HepG2 (cell line): ENCODE measurements around the gene PARN. TPM values are rescaled to one million over a fixed set of nuclear protein-coding genes. Genes with fewer than 3 reads are reported as not detected.

Source experiments
- EP300 ChIP-seq, 3 experiments: sonication (generic) in 1 of 3; formaldehyde crosslinking in 1 of 3; IDR thresholded peaks; 2 replicates each; pipeline versions ENCODE4 v1.5.1 to v1.6.1; 2011 to 2020; ENCODE audit warnings: low read depth in 2 of 3, low read length in 2 of 3, borderline replicate concordance in 1 of 3, improper control_type of control experiment in 1 of 3, mild to moderate bottlenecking in 1 of 3, missing genetic modification reagents in 1 of 3, moderate library complexity in 1 of 3
- GATAD2A ChIP-seq: IDR thresholded peaks from 2 replicates; pipeline ENCODE4 v1.6.1; 2016
- KAT7 ChIP-seq: IDR thresholded peaks from 2 replicates; pipeline ENCODE4 v1.6.1; 2018; ENCODE audit warnings: borderline replicate concordance, missing compliant biosample characterization
- NAIF1 ChIP-seq: sonication (generic); formaldehyde crosslinking; IDR thresholded peaks from 2 replicates; pipeline ENCODE4 v1.5.0; 2020; ENCODE audit warnings: mild to moderate bottlenecking, missing genetic modification reagents, borderline replicate concordance
- RAD21 ChIP-seq: fragments of 450-650 bp; formaldehyde crosslinking; IDR thresholded peaks from 2 replicates; pipeline ENCODE4 v1.5.0; 2020; ENCODE audit warnings: mild to moderate bottlenecking
- YEATS2 ChIP-seq: sonication (generic); formaldehyde crosslinking; IDR thresholded peaks from 2 replicates; pipeline ENCODE4 v1.4.0; 2020; ENCODE audit warnings: missing genetic modification reagents, borderline replicate concordance
- ZBTB38 ChIP-seq: sonication (generic); formaldehyde crosslinking; IDR thresholded peaks from 2 replicates; pipeline ENCODE4 v1.5.1; 2020; ENCODE audit warnings: mild to moderate bottlenecking, missing genetic modification reagents
- ZNF235 ChIP-seq: sonication (generic); formaldehyde crosslinking; IDR thresholded peaks from 2 replicates; pipeline ENCODE4 v1.8.1; 2023; ENCODE audit warnings: mild to moderate bottlenecking, missing genetic modification reagents, borderline replicate concordance
- ZNF335 ChIP-seq: sonication (generic); formaldehyde crosslinking; IDR thresholded peaks from 2 replicates; pipeline ENCODE4 v1.4.0; 2020; ENCODE audit warnings: missing genetic modification reagents
- ZNF382 ChIP-seq: sonication (generic); formaldehyde crosslinking; IDR thresholded peaks from 2 replicates; pipeline ENCODE4 v1.5.0; 2020; ENCODE audit warnings: missing genetic modification reagents, mild to moderate bottlenecking, borderline replicate concordance
- ZNF687 ChIP-seq: sonication (generic); formaldehyde crosslinking; IDR thresholded peaks from 2 replicates; pipeline ENCODE4 v1.5.1; 2020; ENCODE audit warnings: mild to moderate bottlenecking, missing genetic modification reagents, moderate library complexity
- ZNF788 ChIP-seq: sonication (generic); formaldehyde crosslinking; IDR thresholded peaks from 2 replicates; pipeline ENCODE4 v1.5.0; 2020; ENCODE audit warnings: mild to moderate bottlenecking, missing genetic modification reagents, borderline replicate concordance
- ZNF792 ChIP-seq: IDR thresholded peaks from 2 replicates; pipeline ENCODE4 v1.6.1; 2016
- polyA plus RNA-seq, 8 experiments: library from polyadenylated mRNA; depleted of rRNA in 3 of 8; stranded (reverse) in 7 of 8; unstranded in 1 of 8; fragments of >200 nt; fragmentation: Illumina TruSeq in 4 of 8; extraction: Trizol in 4 of 8; gene quantifications; 2 replicates each; pipeline versions ENCODE4 v1.2.1 to v1.2.3, GENCODE V29; 2011 to 2016; ENCODE audit warnings: low read depth in 4 of 8, missing spikeins in 1 of 8, mixed read lengths in 1 of 8; ENCODE audit not compliant: insufficient read depth in 1 of 8
- total RNA-seq, 5 experiments: library from RNA; depleted of rRNA; stranded (reverse); fragments of >200 nt; fragmentation: Illumina TruSeq; extraction: Trizol; gene quantifications; 2 replicates each; pipeline ENCODE4 v1.2.3, GENCODE V29; 2016; ENCODE audit warnings: low read depth in 1 of 5
- TF ChIP-seq, protein P1 (sequence below): sonication (generic); formaldehyde crosslinking; IDR thresholded peaks from 2 replicates; pipeline ENCODE4 v1.5.0; 2020; ENCODE audit warnings: mild to moderate bottlenecking, missing genetic modification reagents
- TF ChIP-seq, protein P2 (sequence below): sonication (generic); formaldehyde crosslinking; IDR thresholded peaks from 2 replicates; pipeline ENCODE4 v1.4.0; 2020; ENCODE audit warnings: missing genetic modification reagents
- TF ChIP-seq, protein P3 (sequence below): sonication (generic); formaldehyde crosslinking; IDR thresholded peaks from 2 replicates; pipeline ENCODE4 v1.5.1; 2020; ENCODE audit warnings: missing genetic modification reagents, mild to moderate bottlenecking, borderline replicate concordance
- TF ChIP-seq, protein P4 (sequence below): sonication (generic); formaldehyde crosslinking; conservative IDR thresholded peaks from 2 replicates; pipeline ENCODE4 v1.4.0; 2020; ENCODE audit warnings: missing genetic modification reagents

PARN gene
- total and polyA plus RNA-seq, 2 of the 13 experiments (the other 11 are each of a cell fraction or from before 2014, with no cell fraction given): 13.3 to 47.6 TPM

GRCh38 chr16:14473488-14473887 is 156.6 kb downstream of the PARN start (continued):
- TF ChIP-seq, protein P1, sequence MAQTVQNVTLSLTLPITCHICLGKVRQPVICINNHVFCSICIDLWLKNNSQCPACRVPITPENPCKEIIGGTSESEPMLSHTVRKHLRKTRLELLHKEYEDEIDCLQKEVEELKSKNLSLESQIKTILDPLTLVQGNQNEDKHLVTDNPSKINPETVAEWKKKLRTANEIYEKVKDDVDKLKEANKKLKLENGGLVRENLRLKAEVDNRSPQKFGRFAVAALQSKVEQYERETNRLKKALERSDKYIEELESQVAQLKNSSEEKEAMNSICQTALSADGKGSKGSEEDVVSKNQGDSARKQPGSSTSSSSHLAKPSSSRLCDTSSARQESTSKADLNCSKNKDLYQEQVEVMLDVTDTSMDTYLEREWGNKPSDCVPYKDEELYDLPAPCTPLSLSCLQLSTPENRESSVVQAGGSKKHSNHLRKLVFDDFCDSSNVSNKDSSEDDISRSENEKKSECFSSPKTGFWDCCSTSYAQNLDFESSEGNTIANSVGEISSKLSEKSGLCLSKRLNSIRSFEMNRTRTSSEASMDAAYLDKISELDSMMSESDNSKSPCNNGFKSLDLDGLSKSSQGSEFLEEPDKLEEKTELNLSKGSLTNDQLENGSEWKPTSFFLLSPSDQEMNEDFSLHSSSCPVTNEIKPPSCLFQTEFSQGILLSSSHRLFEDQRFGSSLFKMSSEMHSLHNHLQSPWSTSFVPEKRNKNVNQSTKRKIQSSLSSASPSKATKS (CRISPR knock-in tag): 0 out of 2 replicates have a peak, but pooled peaks have one; percentile 54
- TF ChIP-seq, protein P2, sequence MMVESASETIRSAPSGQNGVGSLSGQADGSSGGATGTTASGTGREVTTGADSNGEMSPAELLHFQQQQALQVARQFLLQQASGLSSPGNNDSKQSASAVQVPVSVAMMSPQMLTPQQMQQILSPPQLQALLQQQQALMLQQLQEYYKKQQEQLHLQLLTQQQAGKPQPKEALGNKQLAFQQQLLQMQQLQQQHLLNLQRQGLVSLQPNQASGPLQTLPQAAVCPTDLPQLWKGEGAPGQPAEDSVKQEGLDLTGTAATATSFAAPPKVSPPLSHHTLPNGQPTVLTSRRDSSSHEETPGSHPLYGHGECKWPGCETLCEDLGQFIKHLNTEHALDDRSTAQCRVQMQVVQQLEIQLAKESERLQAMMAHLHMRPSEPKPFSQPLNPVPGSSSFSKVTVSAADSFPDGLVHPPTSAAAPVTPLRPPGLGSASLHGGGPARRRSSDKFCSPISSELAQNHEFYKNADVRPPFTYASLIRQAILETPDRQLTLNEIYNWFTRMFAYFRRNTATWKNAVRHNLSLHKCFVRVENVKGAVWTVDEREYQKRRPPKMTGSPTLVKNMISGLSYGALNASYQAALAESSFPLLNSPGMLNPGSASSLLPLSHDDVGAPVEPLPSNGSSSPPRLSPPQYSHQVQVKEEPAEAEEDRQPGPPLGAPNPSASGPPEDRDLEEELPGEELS: peak; percentile 67; the same call in 1 of the 2 replicates
- TF ChIP-seq, protein P3, sequence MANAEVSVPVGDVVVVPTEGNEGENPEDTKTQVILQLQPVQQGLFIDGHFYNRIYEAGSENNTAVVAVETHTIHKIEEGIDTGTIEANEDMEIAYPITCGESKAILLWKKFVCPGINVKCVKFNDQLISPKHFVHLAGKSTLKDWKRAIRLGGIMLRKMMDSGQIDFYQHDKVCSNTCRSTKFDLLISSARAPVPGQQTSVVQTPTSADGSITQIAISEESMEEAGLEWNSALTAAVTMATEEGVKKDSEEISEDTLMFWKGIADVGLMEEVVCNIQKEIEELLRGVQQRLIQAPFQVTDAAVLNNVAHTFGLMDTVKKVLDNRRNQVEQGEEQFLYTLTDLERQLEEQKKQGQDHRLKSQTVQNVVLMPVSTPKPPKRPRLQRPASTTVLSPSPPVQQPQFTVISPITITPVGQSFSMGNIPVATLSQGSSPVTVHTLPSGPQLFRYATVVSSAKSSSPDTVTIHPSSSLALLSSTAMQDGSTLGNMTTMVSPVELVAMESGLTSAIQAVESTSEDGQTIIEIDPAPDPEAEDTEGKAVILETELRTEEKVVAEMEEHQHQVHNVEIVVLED (CRISPR knock-in tag): peak; percentile 36; the same call in 1 of the 2 replicates
- peak; percentile 37; the same call in 1 of the 2 replicates for TF ChIP-seq ZNF788
- no peak for TF ChIP-seq ZNF235 (CRISPR knock-in tag)
- peak; percentile 36; the same call in 1 of the 2 replicates for TF ChIP-seq ZNF687 (CRISPR knock-in tag)
- 0 out of 2 replicates have a peak, but pooled peaks have one; percentile 30 for TF ChIP-seq ZNF335
- 0 out of 2 replicates have a peak, but pooled peaks have one; percentile 31 for TF ChIP-seq RAD21 (CRISPR knock-in tag)
- peak; percentile 46; the same call in 1 of the 2 replicates for TF ChIP-seq KAT7 (CRISPR knock-in tag)
- TF ChIP-seq NAIF1: 0 out of 2 replicates have a peak, but pooled peaks have one; percentile 48
- TF ChIP-seq ZNF792 (CRISPR knock-in tag): peak; percentile 76; the same call in 1 of the 2 replicates
- peak in 1 of 2 experiments; percentile 66; a peak in 2 of 4 replicates for TF ChIP-seq EP300 (IDR thresholded peaks at IDR 0.05; ENCODE audit: low read depth in 2 of 2, low read length in 2 of 2)
- TF ChIP-seq EP300 (CRISPR knock-in tag; IDR thresholded peaks at IDR 0.05; ENCODE audit: borderline replicate concordance): peak; percentile 52; the same call in 1 of the 2 replicates
- TF ChIP-seq, protein P4, sequence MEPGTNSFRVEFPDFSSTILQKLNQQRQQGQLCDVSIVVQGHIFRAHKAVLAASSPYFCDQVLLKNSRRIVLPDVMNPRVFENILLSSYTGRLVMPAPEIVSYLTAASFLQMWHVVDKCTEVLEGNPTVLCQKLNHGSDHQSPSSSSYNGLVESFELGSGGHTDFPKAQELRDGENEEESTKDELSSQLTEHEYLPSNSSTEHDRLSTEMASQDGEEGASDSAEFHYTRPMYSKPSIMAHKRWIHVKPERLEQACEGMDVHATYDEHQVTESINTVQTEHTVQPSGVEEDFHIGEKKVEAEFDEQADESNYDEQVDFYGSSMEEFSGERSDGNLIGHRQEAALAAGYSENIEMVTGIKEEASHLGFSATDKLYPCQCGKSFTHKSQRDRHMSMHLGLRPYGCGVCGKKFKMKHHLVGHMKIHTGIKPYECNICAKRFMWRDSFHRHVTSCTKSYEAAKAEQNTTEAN (CRISPR knock-in tag): no peak
- peak; percentile 94 for TF ChIP-seq ZBTB38 (CRISPR knock-in tag)
- peak; percentile 91 for TF ChIP-seq GATAD2A (CRISPR knock-in tag)
- TF ChIP-seq ZNF382 (CRISPR knock-in tag): no peak
- TF ChIP-seq YEATS2 (CRISPR knock-in tag): peak; percentile 30; the same call in 1 of the 2 replicates
